Upper lobe of left lung (tissue), 4 donors: Measurements from ENCODE around the gene ABCD4.

Source experiments
- POLR2A ChIP-seq, 4 donors: fragments of 450-650 bp; IDR thresholded peaks; one replicate each; pipeline ENCODE4 v1.5.1; 2016 to 2017; ENCODE audit warnings: antibody characterized with exemption in 4 of 4, mild to moderate bottlenecking in 2 of 4
- POLR2AphosphoS5 ChIP-seq, 2 donors: sonication (generic); formaldehyde crosslinking; IDR thresholded peaks; one replicate each; pipeline ENCODE4 v1.5.1; 2017; ENCODE audit warnings: antibody characterized with exemption in 2 of 2
- TF ChIP-seq, protein P1 (sequence below), 6 experiments: fragments of 450-650 bp in 4 of 6; fragments of 200-600 bp in 2 of 6; sonication (generic) in 2 of 6; IDR thresholded peaks; one replicate each; pipeline ENCODE4 v1.5.1; 2016 to 2019; ENCODE audit warnings: antibody characterized with exemption in 6 of 6

DNA sequence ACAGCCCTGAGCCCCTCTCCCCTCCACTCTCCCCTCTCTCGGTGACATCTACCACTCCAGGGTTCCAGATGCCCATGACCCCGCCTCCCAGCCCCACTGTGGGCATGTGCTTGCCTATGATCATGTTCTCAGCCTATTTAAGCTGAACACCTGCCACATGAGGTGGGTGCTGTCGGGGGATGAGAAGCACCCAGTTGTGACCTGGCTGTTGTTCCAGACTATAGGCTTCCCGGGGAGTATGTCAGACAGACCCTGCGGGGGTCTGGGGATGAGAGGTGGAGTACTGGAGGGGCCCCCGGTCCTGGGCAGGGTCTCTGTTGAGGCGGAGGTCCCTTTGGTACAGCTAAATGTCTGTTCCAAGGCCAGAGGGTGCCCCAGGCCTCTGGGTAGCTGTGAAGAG lies 57.4 kb downstream of the ABCD4 start:
- TF ChIP-seq, protein P1, sequence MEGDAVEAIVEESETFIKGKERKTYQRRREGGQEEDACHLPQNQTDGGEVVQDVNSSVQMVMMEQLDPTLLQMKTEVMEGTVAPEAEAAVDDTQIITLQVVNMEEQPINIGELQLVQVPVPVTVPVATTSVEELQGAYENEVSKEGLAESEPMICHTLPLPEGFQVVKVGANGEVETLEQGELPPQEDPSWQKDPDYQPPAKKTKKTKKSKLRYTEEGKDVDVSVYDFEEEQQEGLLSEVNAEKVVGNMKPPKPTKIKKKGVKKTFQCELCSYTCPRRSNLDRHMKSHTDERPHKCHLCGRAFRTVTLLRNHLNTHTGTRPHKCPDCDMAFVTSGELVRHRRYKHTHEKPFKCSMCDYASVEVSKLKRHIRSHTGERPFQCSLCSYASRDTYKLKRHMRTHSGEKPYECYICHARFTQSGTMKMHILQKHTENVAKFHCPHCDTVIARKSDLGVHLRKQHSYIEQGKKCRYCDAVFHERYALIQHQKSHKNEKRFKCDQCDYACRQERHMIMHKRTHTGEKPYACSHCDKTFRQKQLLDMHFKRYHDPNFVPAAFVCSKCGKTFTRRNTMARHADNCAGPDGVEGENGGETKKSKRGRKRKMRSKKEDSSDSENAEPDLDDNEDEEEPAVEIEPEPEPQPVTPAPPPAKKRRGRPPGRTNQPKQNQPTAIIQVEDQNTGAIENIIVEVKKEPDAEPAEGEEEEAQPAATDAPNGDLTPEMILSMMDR (IDR thresholded peaks at IDR 0.05): no peak
- TF ChIP-seq POLR2A (IDR thresholded peaks at IDR 0.05) (no peak), POLR2AphosphoS5 (IDR thresholded peaks at IDR 0.05) (no peak)
